ENCODE measurements around the gene SH3GL1. TPM values are rescaled to one million over a fixed set of nuclear protein-coding genes. Genes with fewer than 3 reads are reported as not detected.

SH3GL1 gene
- total RNA-seq, 1 experiment from 2014 or later, result 76.0 TPM

DNA sequence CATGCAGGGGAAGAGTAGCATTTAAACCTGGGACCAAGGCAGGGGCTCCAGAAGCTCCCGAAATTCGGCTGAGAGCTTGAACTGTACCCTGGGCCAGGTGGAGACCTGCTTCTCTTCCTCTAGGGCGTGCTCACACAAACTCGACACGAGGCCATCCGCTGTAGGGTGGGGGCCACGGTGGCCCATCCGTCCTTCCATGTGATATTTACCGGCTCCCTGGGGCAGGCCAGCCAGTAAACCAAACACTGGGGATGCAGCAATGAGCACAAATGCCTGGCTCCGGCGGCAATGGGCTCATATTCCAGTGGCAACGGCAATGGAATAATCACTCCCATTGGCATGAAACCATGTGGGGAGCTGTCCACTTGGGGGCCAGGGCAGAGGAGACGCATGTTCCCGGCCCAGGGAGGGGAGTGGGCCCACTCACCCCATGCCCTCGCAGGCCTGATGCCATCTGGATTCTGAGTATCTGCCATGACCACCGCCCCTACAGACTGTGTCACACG, 10.8 kb downstream of the SH3GL1 start:
- Histone ChIP-seq H3K36me3 (no peaks in the 10 kb centered on the region), H3K27me3 (no peaks in the 10 kb centered on the region), H3K9me3 (no peaks in the 10 kb centered on the region), H3K4me3 (no peak overlapping the region)
- no peak for DNase-seq

DNA sequence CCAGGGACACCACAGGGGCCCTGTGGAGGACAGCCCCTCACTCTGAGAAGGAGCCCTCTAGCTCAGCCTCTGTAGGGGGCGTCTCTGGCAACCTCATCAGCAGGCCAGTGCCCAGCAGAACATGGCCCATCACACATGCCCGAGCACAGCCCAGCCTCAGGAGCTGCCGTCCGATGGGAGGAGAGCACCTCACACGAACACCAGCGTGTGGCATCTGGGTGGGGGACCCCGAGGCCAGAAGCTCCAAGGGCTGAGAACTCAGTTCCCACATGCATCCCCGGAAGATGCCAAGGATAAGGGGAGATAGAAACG, 11.3 kb downstream of the SH3GL1 start:
- no peaks in the 10 kb centered on the region for H3K27me3 ChIP-seq
- no peak for DNase-seq
- H3K4me3 ChIP-seq, result no peak overlapping the region
- no peaks in the 10 kb centered on the region for H3K36me3 ChIP-seq
- H3K9me3 ChIP-seq, result no peaks in the 10 kb centered on the region

DNA sequence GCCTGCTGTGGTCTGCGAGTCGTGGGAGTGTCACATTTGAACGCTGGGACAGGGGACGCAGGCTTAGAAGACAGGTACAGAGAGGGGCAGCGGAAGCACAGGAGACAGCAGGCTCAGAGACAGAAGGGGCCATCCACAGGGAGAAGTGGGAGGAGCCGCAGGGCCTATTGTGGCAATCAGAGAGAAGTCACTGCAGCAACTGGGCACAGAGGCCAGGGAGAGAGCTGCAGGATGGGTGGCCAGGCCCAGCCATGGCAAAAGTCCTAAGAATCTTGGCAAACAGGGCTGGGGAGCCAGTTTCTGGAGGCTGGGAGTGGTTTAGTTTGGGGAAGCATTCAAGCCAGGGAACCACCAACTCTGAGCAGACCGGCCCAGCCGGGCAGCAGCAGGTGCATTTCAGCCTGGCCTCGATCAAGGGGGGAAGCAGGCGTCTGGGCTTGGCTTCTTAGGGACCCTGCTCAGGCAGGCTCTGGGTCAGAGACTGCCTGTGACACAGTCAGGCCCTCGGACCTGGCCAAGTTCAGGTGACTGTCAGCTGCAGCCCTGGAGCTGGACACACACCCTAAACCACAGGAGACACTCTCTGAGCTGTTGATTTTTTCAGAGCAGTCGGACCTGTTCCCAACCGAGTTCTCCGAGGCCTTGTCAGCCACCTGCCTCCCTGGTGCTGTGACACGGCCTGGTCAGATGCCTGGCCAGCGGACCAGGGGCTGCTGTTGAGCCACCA, 11.8 kb downstream of the SH3GL1 start:
- no peak overlapping the region for H3K4me3 ChIP-seq
- no peak for DNase-seq
- H3K27me3 ChIP-seq, result no peaks in the 10 kb centered on the region
- no peaks in the 10 kb centered on the region for H3K9me3 ChIP-seq
- H3K36me3 ChIP-seq, result 0 out of 2 replicates have a peak, but pooled peaks cover 2% of the 10 kb centered on the region

DNA sequence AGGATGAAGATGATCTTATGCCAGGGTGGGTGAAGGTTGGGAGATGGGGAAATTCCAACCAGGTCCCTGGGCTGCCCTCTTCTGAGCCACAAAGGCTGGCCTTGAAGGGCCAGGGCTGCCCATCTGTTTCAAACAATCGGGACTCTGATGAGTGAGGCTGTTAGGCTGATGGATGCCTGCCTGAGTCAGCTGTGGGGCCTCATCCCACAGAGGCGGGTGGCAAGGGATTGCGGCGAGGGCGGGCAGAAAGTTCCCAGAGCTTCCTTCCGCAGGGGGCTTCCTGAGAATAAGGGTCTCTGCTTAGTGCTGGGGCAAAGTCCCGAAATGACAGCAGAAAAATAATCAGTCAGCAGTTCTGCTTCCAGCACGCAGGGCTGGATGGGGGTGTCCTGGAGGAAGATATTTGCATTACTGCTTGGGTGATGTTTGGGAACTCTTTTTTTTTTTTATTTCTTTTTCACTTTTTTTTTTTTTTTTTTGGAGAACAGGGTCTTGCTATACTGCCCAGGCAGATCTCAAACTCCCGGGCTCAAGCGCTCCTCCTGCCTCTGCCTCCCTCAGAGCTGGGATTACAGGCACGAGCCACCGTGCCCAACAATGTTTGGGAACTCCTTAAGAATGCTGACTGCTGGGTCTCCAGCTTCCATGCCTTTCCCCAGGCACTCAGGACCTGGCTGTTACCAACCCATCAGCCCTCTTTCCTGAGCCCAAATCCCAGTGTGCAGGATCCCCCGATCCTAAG, 14.1 kb downstream of the SH3GL1 start:
- Histone ChIP-seq H3K27me3 (no peaks in the 10 kb centered on the region), H3K36me3 (0 out of 2 replicates have a peak, but pooled peaks cover 2% of the 10 kb centered on the region), H3K9me3 (no peaks in the 10 kb centered on the region), H3K4me3 (no peak overlapping the region)
- DNase-seq, result no peak

DNA sequence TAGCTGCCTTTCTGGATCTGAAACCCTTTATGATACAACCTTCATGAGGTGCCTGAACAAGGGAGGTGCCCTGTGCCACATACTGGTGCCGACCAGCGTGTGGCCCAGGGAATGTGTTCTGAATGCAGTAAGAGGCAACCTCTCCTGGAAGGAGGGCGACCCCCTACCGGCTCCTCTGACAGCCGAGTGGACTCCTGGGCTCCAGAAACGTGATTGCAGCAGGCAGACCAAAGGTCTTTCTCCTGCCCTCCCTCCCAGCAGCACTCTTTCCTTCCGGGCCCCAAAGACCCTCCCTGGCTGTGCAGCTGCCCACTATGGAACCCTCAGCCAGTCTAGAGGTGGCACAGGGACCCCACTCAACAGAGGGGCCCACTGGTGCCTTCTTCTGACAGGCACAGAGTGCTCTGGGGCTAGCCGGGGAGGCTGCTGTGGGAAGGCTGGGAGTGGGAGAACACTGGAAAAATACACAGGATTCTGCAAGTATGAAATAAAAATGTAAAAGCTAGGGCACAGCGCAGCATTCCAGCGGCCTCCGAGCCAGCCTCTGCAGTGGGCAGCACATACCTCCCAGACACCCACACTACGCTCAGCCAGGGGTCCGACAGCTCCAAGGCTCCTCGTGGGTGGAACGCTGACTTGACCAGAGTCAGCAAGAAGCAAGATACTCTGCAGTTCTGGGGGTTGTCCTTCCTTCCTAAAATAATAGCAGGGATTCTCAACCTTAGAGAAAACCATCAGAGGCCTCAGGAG, 14.9 kb downstream of the SH3GL1 start:
- H3K9me3 ChIP-seq, result no peaks in the 10 kb centered on the region
- H3K4me3 ChIP-seq, result no peak overlapping the region
- no peak for DNase-seq

DNA sequence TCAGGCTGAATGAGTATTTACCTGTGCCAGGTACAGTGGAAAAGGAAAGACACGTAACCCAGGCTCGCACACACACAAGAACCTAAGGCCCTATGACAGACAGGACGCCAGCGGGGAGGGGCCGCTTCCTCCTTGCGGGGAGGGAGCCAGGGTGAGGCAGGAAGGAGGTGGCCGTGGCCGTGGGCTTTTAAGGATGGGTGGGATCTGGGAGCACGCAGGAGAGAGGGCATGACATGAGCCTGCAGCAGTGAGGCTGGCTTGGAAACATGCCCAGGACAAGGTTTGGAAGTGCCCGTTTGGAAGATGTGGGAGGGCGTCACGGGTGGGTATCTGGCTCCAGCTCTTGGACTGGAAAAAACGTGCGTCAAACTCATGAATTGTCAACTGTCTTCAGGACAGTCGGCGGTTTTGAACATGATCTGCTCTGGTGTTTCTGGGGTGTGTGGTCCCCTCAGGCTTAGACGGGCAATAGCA, 20.1 kb downstream of the SH3GL1 start:
- 0 out of 2 replicates have a peak, but pooled peaks cover 2% of the 10 kb centered on the region for H3K36me3 ChIP-seq
- DNase-seq, result no peak
- no peaks in the 10 kb centered on the region for H3K9me3 ChIP-seq
- no peak overlapping the region for H3K4me3 ChIP-seq
- H3K27me3 ChIP-seq, result no peaks in the 10 kb centered on the region

More for the DNA sequence above, 14.9 kb downstream of the SH3GL1 start:
- 0 out of 2 replicates have a peak, but pooled peaks cover 2% of the 10 kb centered on the region for H3K36me3 ChIP-seq
- H3K27me3 ChIP-seq, result no peaks in the 10 kb centered on the region

DNA sequence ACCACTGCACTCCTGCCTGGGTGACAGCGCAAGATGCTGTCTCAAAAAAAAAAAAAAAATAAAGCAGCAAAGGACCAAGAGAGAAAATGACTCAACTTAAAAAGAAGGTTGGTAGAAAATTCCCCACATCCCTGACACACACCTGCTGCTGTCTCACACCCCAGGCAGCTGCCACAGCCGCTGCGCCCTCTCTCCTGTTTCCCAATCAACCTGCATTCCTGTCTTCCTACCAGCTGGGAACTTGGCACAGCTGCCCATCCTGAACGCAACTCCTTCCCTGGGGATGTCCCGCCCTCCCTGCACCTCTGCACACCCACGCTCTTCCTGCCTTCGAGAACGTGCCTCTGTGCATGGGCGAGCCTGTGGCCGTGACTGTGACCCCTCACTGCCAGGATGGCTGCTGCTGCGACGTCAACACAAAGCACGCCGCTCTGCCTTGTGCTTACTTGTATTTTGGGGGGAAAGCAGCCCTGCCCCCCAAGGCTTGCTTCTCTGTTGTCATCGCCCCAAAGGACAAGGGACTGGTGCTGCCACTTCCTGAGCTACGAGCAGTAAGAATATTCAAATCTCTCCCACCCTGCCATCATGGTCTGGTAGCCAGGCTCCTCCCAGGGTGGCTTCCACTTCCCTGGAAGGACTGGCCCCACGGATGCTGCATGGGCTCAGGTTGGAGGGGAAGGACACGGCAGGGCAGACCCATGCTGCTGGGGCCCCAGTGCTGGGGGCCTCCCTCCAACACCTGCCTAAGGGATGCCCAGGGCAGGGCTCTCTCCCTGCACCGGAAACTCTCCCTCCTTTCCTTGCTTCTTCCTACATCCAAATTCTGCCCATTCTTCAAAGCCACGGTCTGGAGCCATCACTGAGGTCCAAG, 20.7 kb downstream of the SH3GL1 start:
- H3K36me3 ChIP-seq, result 0 out of 2 replicates have a peak, but pooled peaks cover 2% of the 10 kb centered on the region
- no peaks in the 10 kb centered on the region for H3K27me3 ChIP-seq
- DNase-seq, result no peak
- H3K4me3 ChIP-seq, result no peak overlapping the region
- H3K9me3 ChIP-seq, result no peaks in the 10 kb centered on the region

DNA sequence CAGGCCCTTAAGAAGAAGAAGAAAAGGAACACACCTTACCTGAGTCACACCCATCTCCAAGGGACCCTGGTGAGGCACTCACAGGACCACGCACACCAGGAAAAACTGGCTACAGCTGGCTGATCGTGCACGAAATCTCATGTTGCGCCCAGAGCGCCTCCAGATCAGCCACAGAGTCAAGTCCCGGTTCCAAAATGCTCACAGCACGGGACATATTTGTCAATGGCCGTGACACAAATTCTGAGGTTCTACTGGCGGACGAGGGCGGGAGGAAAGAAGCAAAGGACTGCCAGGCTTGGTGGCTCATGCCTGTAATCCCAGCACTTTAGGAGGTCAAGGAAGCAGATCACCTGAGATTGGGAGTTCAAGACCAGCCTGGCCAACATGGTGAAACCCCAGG, 21.5 kb downstream of the SH3GL1 start:
- Histone ChIP-seq H3K4me3 (no peak overlapping the region), H3K9me3 (no peaks in the 10 kb centered on the region), H3K36me3 (0 out of 2 replicates have a peak, but pooled peaks cover 2% of the 10 kb centered on the region), H3K27me3 (no peaks in the 10 kb centered on the region)
- no peak for DNase-seq

DNA sequence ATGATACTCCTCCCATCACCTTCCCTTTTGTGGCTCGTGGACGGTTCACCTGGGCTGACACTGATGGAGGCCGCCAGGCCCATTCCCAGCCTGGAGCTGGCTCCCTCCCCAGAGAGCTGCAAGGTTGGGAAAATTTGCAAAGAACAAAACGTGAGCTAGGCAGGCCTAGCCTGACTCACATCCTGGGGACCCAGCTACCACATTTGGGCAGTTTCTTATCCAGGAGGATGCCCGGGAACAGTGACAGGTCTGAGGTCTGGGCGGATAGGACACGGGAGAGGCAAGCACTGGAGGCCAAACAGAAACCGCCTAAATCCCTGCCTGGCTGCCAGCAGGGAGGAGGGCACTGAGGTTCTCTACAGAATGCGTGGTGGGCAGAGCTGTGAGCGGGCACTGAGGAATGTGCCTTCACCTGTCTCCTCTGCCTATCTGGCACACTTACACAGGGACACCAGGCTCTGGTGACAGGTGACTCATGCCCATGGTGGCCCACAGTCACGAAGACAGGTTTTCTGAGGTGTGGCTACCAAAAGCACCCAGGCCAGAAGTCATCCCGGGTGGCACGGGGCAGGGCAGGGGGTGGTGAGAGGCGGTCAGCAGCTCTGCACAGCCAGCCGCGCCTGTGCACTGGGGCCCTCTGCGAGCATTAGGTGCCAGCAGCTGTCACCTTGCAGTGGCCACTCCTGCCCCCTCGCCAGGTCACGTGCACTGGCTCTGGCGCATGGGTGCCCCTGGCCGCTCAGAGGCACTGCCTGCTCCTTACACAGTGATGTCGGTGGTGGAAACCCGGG, 23.2 kb downstream of the SH3GL1 start:
- Histone ChIP-seq H3K27me3 (no peaks in the 10 kb centered on the region), H3K36me3 (no peaks in the 10 kb centered on the region), H3K4me3 (no peak overlapping the region), H3K9me3 (no peaks in the 10 kb centered on the region)
- peak; percentile 63 for DNase-seq

DNA sequence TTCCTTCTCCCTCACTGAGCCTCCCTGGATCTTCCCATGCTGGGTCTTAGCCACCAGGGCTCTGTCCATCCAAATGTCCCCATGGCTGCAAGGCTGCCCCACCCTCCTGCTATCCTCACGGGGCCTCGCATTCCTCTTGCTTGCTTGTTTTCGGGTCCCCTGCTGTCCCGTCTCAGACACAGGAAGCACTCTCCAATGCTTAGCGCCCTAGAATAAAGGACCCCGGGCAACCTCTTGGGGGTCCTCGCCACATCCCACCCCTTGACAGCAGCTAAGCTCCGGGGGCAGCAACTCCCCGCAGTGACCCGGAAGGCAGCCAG, 23.7 kb downstream of the SH3GL1 start:
- Histone ChIP-seq H3K27me3 (no peaks in the 10 kb centered on the region), H3K4me3 (no peak overlapping the region), H3K9me3 (no peaks in the 10 kb centered on the region), H3K36me3 (no peaks in the 10 kb centered on the region; the same call in 1 of the 2 replicates)
- no peak for DNase-seq

DNA sequence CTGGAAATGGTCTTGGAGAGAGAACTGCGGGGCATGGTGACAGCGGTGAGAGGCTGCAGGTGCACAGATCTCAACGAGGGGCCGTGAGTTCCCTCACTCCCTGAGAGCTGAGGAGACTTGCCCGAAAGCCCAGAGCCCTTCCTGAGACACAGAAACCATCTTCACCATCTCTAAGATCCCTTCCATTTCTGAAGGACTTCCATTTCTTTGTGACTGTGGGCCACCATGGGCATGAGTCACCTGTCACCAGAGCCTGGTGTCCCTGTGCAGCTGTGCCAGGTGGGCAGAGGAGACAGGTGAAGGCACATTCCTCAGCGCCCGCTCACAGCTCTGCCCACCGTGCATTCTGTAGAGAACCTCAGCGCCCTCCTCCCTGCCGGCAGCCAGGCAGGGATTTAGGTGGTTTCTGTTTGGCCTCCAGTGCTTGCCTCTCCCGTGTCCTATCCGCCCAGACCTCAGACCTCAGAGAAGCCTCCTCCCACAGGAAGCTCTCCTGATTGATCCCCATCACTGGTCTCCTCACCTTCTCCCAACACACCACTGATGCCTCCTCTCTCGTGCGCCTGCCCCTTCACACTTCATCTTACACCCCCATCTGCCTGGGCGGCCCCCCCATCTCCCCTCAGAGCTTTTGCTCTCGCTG, 24.2 kb downstream of the SH3GL1 start:
- H3K4me3 ChIP-seq, result no peak overlapping the region
- H3K27me3 ChIP-seq, result no peaks in the 10 kb centered on the region
- H3K36me3 ChIP-seq, result no peaks in the 10 kb centered on the region; the same call in 1 of the 2 replicates
- no peaks in the 10 kb centered on the region for H3K9me3 ChIP-seq
- no peak for DNase-seq

DNA sequence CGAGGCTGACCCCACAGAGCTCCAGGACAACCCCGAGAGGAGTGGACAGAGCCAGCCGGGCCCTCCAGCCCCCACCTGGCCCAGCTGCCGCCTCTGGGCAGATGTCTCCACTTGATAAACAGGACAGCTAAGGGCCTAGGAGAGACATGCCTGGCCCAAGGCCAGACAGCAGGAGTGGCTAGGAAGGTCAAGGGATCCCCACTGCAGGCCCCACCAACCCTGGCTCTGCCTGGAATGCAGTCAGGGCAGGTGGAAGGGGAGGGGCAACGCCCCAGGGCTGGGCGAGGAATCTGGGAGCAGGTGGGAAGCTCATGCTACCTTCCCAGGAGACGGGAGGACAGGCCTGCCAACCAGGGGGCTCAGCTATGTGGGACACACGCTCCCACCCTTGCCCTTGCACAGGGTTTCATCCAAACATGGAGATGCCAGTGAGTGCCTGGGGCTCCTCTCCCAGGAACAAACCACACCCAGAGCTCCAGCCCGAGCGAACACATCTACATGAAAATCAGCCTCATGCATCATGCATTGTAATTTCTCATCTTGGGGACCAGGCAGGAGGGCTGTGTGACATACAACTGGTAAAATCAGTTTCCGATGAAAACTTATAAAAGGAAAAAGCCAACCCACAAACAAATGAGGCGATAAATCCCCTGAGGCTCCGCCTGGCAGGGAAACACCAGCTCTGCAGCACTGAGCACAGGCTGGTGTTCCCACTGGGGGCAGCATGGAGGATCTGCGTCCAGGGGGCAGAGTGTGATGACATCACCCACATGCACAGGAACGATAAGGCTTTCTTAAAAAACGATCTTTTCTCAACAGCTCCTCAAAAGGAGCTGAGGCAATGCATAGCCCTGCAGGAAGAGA, 25.0 kb downstream of the SH3GL1 start:
- H3K4me3 ChIP-seq, result no peak overlapping the region
- H3K27me3 ChIP-seq, result no peaks in the 10 kb centered on the region
- peak; percentile 73 for DNase-seq
- H3K36me3 ChIP-seq, result no peaks in the 10 kb centered on the region; the same call in 1 of the 2 replicates
- H3K9me3 ChIP-seq, result no peaks in the 10 kb centered on the region

DNA sequence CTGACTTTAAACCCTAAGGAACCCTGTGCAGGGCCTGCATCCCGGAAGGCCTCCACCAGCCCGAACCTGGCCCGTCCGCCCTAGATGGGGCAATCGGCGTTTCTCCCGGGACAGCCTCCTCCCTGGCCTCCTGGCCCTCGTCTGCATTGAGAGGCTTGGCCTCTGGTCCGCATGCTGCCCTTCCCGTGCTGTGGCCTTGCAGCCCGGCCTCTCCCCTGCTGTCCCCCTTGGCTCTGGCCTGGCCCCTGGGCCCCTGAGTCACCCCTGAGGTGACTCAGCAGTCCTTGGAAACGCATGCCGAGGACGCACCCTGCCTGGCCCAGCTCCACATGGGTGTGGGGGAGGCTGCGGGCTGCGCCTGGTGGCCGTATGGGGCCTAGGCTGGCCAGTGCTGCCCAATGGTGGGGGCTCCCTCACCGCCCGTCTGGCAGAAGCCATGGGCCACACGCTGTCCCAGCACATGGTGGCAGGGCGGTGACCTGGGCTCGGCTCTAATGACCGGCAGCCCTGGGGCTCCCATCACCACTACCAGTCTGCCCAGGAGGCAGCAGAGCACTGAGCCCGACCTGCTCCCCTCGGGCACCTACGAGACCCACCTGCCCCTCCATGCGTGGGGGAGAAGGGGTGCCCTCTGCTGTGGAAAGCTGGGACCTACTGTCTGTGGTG, 25.7 kb downstream of the SH3GL1 start:
- H3K9me3 ChIP-seq, result no peaks in the 10 kb centered on the region
- H3K27me3 ChIP-seq, result no peaks in the 10 kb centered on the region
- peak; percentile 92 for DNase-seq
- H3K4me3 ChIP-seq, result no peak overlapping the region
- H3K36me3 ChIP-seq, result no peaks in the 10 kb centered on the region; the same call in 1 of the 2 replicates
